WI38 (cell line): Measurements from ENCODE around the gene BLM.

Experiments used
- H3K4me3 ChIP-seq: 2 replicates; pipeline ENCODE4 v1.5.1; 2011; ENCODE audit warnings: low read depth, mild to moderate bottlenecking, control low read depth, low read length
- TF ChIP-seq, protein P1 (sequence below): IDR thresholded peaks from 2 replicates; pipeline ENCODE4 v1.5.1; 2012; ENCODE audit warnings: low read depth, mild to moderate bottlenecking, control low read depth, low read length

BLM gene

DNA sequence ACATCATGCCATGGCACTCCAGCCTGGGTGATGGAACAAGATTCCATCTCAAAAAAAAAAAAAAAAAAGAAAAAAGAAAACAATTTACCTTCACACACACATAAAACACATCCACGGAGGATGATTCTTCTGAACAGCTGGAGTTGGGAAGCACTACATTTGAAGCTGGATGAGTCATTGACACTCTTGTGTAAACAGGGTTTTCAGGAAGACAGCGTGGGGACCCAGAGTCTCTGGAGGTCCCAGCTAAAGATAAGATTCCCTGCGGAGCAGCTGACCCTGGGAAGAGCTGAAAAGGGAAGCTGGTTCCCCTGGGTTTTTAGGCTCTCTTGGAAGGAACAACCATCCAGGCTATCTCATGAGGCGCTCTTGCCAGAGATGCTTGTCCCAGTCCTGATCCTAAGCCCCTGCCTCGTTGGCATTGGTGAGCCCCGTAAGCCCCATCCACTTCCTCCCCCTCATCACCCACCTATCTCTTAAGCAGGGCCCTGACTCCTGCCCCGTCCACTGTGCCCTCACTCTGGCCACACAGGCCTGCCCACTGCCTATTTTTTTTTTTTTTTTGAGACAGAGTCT lies 119.2 kb downstream of the BLM start:
- H3K4me3 ChIP-seq, result no peak overlapping the region
- TF ChIP-seq, protein P1, sequence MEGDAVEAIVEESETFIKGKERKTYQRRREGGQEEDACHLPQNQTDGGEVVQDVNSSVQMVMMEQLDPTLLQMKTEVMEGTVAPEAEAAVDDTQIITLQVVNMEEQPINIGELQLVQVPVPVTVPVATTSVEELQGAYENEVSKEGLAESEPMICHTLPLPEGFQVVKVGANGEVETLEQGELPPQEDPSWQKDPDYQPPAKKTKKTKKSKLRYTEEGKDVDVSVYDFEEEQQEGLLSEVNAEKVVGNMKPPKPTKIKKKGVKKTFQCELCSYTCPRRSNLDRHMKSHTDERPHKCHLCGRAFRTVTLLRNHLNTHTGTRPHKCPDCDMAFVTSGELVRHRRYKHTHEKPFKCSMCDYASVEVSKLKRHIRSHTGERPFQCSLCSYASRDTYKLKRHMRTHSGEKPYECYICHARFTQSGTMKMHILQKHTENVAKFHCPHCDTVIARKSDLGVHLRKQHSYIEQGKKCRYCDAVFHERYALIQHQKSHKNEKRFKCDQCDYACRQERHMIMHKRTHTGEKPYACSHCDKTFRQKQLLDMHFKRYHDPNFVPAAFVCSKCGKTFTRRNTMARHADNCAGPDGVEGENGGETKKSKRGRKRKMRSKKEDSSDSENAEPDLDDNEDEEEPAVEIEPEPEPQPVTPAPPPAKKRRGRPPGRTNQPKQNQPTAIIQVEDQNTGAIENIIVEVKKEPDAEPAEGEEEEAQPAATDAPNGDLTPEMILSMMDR, result no peak

DNA sequence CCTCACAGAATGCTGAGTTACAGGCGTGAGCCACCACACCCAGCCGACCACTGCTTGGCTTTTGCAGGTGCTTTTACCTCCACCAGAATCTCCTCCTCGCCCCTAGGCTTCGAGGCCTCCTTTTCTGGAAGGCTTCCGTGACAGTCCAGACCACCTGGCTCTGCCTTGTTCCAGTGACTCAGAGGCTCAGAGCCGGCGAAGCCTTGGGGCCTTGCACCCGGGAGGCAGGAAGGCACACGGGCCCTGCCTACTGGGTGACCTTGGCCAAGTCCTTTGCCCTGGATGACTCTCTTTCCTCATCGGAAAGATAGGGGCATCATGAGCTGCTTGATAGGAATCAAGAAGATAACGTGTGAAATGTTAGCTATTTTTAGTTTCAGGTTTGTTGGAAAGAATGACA lies 119.9 kb downstream of the BLM start:
- no peak overlapping the region for H3K4me3 ChIP-seq
- TF ChIP-seq, protein P1, result no peak

DNA sequence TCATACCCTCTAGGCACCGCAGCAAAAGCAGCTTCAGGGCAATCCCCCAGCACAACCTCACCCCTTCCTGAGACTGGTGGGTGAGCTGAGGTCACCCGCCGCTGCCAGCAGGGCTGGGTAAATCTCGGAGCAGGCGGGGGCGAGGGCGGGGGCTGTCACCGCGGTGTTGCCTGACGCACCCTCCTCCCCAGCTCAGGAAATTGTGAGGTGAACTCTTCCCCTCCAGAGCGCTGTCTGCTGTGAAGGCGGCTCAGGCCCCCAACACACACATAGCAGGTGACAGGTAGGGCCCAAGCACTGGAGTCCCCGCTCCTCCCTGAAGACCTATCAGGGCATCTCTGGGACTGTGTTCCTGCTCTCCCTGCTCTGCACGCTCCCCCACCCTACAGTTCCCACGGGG lies 121.0 kb downstream of the BLM start:
- TF ChIP-seq, protein P1, result no peak

DNA sequence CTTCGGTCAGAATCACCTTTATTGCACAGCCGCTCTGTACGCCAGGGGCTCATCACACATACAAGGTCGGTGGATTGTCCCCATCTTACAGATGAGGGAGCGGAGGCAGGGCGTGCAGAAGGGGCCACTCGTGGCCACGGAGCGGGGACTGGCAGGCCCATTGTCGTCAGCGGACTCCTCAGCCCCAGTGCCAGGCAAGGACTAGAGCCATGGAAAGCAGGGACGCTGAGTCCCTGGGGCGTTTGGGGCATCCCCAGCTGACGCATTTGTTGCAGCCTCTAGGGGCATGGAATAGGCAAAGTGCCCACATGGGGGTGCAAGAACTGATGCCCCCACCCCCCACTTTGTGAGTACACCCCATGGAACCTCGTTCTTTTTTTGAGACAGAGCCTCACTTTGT lies 121.4 kb downstream of the BLM start:
- H3K4me3 ChIP-seq, result no peak overlapping the region

More for the DNA sequence above, 121.0 kb downstream of the BLM start:
- H3K4me3 ChIP-seq, result no peak overlapping the region

DNA sequence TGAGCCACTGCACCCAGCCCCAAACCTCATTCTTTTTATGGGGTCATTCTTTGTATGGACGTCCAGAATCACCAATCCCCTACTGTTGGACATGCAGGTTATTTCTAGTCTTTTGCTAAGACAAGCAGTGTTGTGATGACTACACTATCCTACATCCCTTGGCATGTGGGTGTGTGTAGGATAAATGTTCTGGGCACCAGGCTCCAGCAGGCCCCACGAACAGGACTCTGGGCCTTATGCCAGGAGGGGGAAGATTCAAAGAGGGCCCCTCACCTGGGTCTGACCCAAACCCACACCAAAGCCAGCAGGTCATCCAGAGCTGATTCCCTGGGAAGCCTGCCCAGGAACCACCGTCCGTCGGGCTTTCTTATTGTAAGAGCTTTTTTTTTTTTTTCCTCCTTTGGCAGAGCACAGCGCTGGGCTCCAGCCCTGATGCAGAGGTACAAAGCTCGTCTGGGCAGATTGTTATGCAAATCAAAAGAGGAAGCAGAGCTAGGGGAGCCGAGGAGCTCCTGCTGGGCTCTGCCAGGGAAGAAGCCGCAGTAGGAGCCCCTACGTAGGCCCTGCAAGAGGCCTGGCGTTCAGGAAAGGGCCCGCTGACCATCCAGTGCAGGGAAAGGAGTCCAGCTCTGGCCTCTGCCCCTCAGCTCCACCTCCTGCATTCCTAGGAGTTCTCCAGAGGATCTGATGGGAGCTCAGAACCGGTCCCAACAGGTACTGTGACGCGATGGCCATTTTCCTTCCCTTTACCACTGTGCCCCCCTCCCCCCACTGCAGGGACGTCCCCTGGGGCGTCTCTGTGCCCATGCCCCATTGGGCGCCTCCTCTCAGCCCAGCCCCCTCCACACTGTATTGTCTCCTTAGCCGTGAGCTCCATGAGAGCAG lies 122.3 kb downstream of the BLM start:
- H3K4me3 ChIP-seq, result no peak overlapping the region
- TF ChIP-seq, protein P1, result no peak

More for the DNA sequence above, 121.4 kb downstream of the BLM start:
- TF ChIP-seq, protein P1, result no peak

DNA sequence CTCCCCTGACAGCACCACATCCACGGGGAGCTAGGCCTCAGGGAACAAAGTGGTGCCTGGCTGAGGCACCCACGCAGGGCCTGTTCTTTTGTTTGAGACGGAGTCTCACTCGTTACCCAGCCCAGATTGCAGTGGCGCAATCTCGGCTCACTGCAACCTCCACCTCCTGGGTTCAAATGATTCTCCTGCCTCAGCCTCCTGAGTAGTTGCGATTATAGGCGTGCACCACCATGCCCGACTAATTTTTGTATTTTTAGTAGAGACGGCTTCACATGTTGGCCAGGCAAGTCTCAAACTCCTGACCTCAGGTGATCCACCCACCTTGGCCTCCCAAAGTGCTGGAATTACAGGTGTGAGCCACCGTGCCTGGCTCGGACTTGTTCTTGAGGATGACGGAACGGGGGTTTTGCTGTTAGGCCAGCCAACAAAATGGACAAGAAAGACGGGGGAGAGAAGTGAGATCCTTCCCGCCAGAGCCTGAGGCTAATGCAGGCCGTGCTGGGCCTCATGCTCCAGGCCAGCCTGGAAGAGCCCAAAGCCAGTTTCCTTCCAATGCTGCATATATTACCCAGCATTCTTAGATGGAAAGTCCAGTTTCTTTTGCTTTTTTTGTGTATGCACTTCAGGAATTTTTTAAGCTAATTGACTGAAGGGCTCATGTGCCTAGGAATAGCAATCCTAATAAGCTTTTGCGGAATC lies 123.2 kb downstream of the BLM start:
- TF ChIP-seq, protein P1, result no peak
- no peak overlapping the region for H3K4me3 ChIP-seq
